ENCODE data around the gene RECK.

DNA sequence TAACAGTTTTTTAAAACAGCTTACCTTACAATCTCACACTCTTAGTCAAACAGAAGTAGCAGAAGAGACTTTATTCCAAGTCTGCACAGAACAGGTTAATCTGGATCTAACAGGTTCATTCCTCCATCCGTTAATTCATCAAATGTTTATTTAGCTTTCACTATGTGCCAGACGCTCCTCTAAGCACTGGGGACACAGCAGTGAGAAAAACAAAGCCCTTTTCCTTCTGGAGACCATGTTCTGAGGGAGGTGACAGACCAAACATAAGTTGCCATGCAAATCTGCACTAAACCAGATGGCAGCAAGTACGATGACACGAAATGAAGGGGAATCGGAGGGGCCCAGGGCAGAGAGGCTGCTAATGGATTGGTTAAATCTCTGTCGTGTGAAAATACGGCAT lies 82.8 kb downstream of the RECK start:
- TF ChIP-seq, protein P1, sequence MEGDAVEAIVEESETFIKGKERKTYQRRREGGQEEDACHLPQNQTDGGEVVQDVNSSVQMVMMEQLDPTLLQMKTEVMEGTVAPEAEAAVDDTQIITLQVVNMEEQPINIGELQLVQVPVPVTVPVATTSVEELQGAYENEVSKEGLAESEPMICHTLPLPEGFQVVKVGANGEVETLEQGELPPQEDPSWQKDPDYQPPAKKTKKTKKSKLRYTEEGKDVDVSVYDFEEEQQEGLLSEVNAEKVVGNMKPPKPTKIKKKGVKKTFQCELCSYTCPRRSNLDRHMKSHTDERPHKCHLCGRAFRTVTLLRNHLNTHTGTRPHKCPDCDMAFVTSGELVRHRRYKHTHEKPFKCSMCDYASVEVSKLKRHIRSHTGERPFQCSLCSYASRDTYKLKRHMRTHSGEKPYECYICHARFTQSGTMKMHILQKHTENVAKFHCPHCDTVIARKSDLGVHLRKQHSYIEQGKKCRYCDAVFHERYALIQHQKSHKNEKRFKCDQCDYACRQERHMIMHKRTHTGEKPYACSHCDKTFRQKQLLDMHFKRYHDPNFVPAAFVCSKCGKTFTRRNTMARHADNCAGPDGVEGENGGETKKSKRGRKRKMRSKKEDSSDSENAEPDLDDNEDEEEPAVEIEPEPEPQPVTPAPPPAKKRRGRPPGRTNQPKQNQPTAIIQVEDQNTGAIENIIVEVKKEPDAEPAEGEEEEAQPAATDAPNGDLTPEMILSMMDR (IDR thresholded peaks at IDR 0.05), result no peak
- TF ChIP-seq ZFX (IDR thresholded peaks at IDR 0.05; ENCODE audit: borderline replicate concordance), result no peak
